Peyer's patch (tissue), 4 donors: Measurements from ENCODE around the gene TSHB.

ENCODE experiments used
- CTCF ChIP-seq, 6 experiments: fragments of 450-650 bp in 4 of 6; fragments of 200-600 bp in 2 of 6; sonication (generic) in 1 of 6; IDR thresholded peaks; one replicate each; pipeline ENCODE4 v1.5.1; 2017 to 2019; ENCODE audit warnings: antibody characterized with exemption in 6 of 6, mild to moderate bottlenecking in 3 of 6, moderate library complexity in 1 of 6
- POLR2A ChIP-seq, 2 donors: fragments of 450-650 bp; IDR thresholded peaks; one replicate each; pipeline ENCODE4 v1.5.1; 2017; ENCODE audit warnings: antibody characterized with exemption in 2 of 2, mild to moderate bottlenecking in 2 of 2, moderate library complexity in 2 of 2

DNA sequence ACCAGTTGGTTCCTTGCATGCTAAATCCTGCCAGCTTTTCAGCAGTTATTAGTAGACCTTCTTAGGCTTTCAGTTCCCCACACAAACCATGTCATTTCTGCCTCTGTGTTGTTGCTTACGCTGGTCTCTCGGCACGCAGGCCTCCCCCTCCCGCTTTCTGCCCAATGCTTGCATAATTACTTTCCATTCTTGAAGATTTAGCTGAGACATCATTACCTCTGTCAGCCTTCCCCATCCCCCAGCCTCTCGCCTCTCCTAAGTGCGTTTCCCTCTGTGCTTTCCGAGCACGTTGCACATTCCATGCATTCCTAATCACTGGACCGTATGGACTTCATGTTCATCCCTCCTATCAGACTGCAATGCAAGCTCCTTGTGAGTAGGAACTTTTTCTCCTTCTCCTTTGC is 26.8 kb downstream of the TSHB start:
- TF ChIP-seq POLR2A (IDR thresholded peaks at IDR 0.05) (no peak), CTCF (IDR thresholded peaks at IDR 0.05) (no peak)
